Astrocyte of the cerebellum (primary cell): ENCODE measurements around the gene PAPSS1.

Source experiments
- DNase-seq: peaks from one replicate; pipeline ENCODE4 v3.0.0-alpha.2; 2011; ENCODE audit warnings: low read depth
- H3K4me3 ChIP-seq: 2 replicates; pipeline ENCODE4 v1.5.1; 2011; ENCODE audit warnings: mild to moderate bottlenecking, low read depth, low read length, moderate library complexity
- in situ Hi-C: cut with HindIII; loops from 2 replicates; pipeline ENCODE4 v1.10.0; 2017; ENCODE audit warnings: low sequenced_read_pairs
- TF ChIP-seq, protein P1 (sequence below): IDR thresholded peaks from 2 replicates; pipeline ENCODE4 v1.5.1; 2012; ENCODE audit warnings: low read length, low read depth, moderate library complexity, mild to moderate bottlenecking; ENCODE audit errors: missing control alignments

The PAPSS1 gene

DNA sequence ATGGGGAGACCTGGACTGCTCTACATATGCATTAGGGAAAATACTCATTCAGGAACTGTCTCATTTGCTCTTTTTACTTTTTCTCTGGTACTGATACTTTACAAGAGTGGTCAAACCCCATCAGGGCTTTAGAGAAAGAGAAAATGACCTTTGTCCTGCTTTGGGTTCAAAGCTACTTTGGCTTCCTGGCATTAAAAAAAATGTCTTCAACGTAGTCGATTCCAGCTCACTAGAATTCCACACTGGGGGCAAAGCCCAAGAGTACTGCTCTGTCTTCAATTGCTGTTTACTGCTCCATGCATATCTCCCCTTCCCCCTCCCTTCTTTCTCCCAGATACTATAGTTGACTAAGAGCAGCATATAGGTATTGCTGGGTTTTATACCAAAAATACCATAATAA is 98.0 kb downstream of the PAPSS1 start:
- DNase-seq = no peak
- in situ Hi-C loops = no loop called here
- TF ChIP-seq, protein P1, sequence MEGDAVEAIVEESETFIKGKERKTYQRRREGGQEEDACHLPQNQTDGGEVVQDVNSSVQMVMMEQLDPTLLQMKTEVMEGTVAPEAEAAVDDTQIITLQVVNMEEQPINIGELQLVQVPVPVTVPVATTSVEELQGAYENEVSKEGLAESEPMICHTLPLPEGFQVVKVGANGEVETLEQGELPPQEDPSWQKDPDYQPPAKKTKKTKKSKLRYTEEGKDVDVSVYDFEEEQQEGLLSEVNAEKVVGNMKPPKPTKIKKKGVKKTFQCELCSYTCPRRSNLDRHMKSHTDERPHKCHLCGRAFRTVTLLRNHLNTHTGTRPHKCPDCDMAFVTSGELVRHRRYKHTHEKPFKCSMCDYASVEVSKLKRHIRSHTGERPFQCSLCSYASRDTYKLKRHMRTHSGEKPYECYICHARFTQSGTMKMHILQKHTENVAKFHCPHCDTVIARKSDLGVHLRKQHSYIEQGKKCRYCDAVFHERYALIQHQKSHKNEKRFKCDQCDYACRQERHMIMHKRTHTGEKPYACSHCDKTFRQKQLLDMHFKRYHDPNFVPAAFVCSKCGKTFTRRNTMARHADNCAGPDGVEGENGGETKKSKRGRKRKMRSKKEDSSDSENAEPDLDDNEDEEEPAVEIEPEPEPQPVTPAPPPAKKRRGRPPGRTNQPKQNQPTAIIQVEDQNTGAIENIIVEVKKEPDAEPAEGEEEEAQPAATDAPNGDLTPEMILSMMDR = no peak
- no peak overlapping the region for H3K4me3 ChIP-seq

DNA sequence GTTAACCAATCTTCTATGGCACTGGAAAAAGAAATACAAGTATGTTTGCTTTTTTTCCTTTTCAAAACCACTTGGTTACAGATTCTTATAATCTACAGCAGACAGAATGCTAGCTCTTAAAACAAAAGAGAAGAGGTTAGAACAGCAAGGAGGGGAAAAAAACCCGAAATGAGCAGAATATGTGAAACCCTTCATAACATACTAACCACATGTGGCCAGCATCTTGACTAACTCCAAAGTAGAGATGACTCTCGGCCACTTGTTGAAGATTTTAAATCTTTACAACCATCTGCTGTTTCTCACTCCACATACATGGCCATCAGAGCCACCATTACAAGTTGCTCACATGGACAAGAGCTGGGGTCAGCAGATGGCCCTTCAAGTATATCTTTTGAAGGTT is 100.3 kb downstream of the PAPSS1 start:
- no peak for DNase-seq
- in situ Hi-C loops = no loop called here

DNA sequence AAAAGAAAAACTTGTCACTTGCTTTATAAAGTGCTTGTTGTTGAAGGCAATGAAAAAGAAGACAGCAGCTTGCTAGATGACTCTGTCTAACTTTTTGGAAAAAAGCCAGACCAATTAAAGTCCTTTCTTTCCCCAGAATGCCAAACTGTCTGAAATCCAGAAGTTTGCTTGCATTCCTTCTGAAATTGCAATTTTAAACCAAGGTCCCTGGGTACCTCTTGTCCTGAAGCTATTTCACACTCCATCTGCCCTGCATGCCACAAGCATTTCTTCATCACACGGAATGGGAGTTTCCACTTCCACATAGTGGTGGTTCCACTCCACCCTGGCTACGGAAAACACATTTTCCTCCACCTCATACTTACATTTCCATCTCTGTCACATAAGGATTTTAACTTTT is 101.0 kb downstream of the PAPSS1 start:
- TF ChIP-seq, protein P1 = no peak
- peak; percentile 62 for DNase-seq
- no peak overlapping the region for H3K4me3 ChIP-seq
- in situ Hi-C loops = no loop called here

More for the DNA sequence above, 100.3 kb downstream of the PAPSS1 start:
- TF ChIP-seq, protein P1 = no peak
- H3K4me3 ChIP-seq = no peak overlapping the region

DNA sequence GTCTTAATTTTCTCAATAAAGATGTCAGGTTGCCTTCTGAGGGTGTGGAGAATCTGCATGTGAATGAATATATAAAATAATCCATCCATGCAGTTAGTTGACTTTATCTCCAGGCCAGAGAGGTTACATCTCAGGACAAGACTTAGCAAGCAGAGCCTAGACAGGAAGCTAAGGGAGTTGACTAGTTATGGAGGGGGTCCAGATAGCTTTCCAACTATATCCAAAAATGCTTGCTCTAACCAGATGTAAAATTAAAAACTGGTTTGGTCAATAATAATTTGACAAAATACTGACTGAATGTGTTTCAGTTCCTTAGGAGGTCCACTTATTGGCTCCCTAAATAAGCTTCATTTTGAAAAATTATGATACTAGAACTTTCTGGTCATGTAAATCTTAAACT is 101.4 kb downstream of the PAPSS1 start:
- in situ Hi-C loops = no loop called here
- TF ChIP-seq, protein P1 = no peak
- no peak for DNase-seq
- H3K4me3 ChIP-seq = no peak overlapping the region

DNA sequence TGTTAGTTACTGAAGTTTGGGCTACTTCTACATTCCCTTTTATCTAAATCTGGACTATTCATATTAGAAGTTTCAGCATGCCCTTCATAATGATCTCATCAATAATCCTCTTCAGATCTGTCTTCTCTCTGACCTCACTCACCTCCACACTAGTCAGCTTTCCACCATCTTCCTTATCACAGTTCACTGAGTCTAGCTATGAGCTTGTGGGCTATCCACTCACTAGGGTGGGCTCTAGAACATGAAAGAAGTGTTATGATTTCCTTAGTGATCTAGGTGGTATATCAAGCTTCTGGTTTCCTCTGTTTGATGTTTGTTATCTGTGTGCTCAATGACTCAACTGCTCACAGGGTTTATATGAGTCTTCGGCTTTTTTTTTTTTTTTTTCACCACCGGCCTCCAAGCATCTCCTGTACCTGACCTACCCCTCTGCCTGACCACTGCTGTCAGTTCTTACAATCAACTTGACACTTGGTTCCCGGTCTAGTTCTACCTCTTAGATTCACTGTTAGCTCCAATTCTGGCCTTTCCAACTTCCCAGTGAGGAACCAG is 103.1 kb downstream of the PAPSS1 start:
- TF ChIP-seq, protein P1 = no peak
- no peak for DNase-seq
- H3K4me3 ChIP-seq = no peak overlapping the region
- in situ Hi-C loops = no loop called here

DNA sequence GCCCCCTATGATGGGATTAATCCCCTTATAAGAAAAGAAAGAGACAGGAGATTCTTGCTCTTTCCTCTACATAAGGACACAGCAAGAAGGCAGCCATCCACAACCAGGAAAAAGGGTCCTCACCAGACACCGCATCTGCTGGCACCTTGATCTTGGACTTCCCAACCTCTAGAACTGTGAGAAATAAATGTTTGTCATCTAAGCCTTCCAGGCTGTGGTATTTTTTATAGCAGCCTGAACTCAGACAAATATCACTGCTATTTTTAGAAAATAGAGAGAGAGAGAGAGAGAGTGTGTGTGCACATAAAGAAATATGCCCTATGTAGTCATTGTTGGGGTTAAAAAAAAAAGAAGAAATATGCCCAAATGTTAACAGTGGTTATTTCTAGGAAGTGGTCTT is 104.2 kb downstream of the PAPSS1 start:
- no peak overlapping the region for H3K4me3 ChIP-seq
- DNase-seq = no peak
- TF ChIP-seq, protein P1 = no peak
- in situ Hi-C loops = no loop called here

DNA sequence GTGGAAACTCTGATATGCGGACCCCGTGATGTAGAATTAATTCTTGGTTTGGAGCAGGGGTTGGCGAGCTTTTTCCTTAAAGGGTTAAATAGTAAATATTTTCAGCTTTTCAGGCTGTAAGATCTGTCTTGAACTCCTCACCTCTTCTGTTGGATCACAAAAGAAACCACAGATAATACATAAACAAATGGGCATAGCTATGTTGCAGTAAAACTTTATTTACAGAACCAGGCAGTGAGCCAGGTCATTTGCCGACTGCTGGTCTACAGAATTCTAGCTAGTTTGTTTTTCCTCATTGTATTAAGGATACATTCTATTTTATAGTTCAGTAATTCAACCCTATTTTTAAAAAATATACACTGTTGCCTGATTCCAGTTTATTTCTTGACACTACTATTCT is 116.6 kb downstream of the PAPSS1 start:
- TF ChIP-seq, protein P1 = no peak
- in situ Hi-C loops = no loop called here
- DNase-seq = peak; percentile 53
- H3K4me3 ChIP-seq = no peak overlapping the region
